IPS-20b (cell line): ENCODE results near the gene PRKCZ.

Experiments used
- H3K27ac ChIP-seq: one replicate; pipeline ENCODE4 v1.5.1; 2013; ENCODE audit warnings: low read length
- H3K27me3 ChIP-seq: 2 replicates; pipeline ENCODE4 v1.6.1; 2013; ENCODE audit warnings: mild to moderate bottlenecking, low read length, inconsistent platforms; ENCODE audit not compliant: insufficient read depth
- H3K36me3 ChIP-seq: 2 replicates; pipeline ENCODE4 v1.6.1; 2013; ENCODE audit warnings: low read depth, mild to moderate bottlenecking, inconsistent platforms, low read length, moderate library complexity; ENCODE audit not compliant: insufficient read depth
- H3K4me1 ChIP-seq: 2 replicates; pipeline ENCODE4 v1.6.1; 2013; ENCODE audit warnings: mild to moderate bottlenecking, control low read depth, inconsistent platforms, low read length, moderate library complexity; ENCODE audit not compliant: insufficient read depth
- H3K4me3 ChIP-seq: 2 replicates; pipeline ENCODE4 v1.5.1; 2013; ENCODE audit warnings: mild to moderate bottlenecking, low read length, inconsistent platforms
- H3K9ac ChIP-seq: 2 replicates; pipeline ENCODE4 v1.6.1; 2013; ENCODE audit warnings: low read depth, mild to moderate bottlenecking, inconsistent platforms, low read length, moderate library complexity
- H3K9me3 ChIP-seq: 2 replicates; pipeline ENCODE4 v1.6.1; 2013; ENCODE audit warnings: mild to moderate bottlenecking, low read depth, low read length, inconsistent platforms; ENCODE audit not compliant: insufficient read depth

PRKCZ gene

GRCh38 chr1:2049718-2050431 lies at the start of gene PRKCZ:
Gene PRKCZ, plus strand, starts transcription at chr1:2050411. Its CDS starts 220 bp downstream, at chr1:2050631.
- H3K4me3 ChIP-seq = peak within 1 kb of the TSS; percentile 76
- H3K27me3 ChIP-seq = peaks cover 57% of the 10 kb centered on the region
- H3K9ac ChIP-seq = peak within 1 kb of the TSS; percentile 84; the same call in 1 of the 2 replicates
- no peaks in the 10 kb centered on the region for H3K9me3 ChIP-seq
- peak within 1 kb of the TSS; percentile 46 for H3K27ac ChIP-seq
- H3K36me3 ChIP-seq = no peaks in the 10 kb centered on the region
- H3K4me1 ChIP-seq = peaks cover 12% of the 10 kb centered on the region; the same call in 1 of the 2 replicates

GRCh38 chr1:2000432-2000831 lies 49.8 kb upstream of the PRKCZ start:
- H3K4me1 ChIP-seq = no peaks in the 10 kb centered on the region
- no peaks in the 10 kb centered on the region for H3K9me3 ChIP-seq
- H3K36me3 ChIP-seq = no peaks in the 10 kb centered on the region
- H3K9ac ChIP-seq = no peak overlapping the region
- peaks cover 10% of the 10 kb centered on the region; the same call in 1 of the 2 replicates for H3K27me3 ChIP-seq
- no peak overlapping the region for H3K27ac ChIP-seq
- H3K4me3 ChIP-seq = no peak overlapping the region

GRCh38 chr1:2000850-2001249 lies 49.4 kb upstream of the PRKCZ start:
- H3K27ac ChIP-seq = no peak overlapping the region
- H3K9ac ChIP-seq = no peak overlapping the region
- H3K4me1 ChIP-seq = no peaks in the 10 kb centered on the region
- no peak overlapping the region for H3K4me3 ChIP-seq
- no peaks in the 10 kb centered on the region for H3K36me3 ChIP-seq
- no peaks in the 10 kb centered on the region for H3K9me3 ChIP-seq
- H3K27me3 ChIP-seq = peaks cover 10% of the 10 kb centered on the region; the same call in 1 of the 2 replicates

GRCh38 chr1:2001773-2002411 lies 48.3 kb upstream of the PRKCZ start:
- Histone ChIP-seq H3K27ac (no peak overlapping the region), H3K27me3 (peaks cover 10% of the 10 kb centered on the region; the same call in 1 of the 2 replicates), H3K36me3 (no peaks in the 10 kb centered on the region), H3K4me3 (no peak overlapping the region), H3K9ac (no peak overlapping the region), H3K9me3 (no peaks in the 10 kb centered on the region), H3K4me1 (no peaks in the 10 kb centered on the region)

GRCh38 chr1:2003541-2004131 lies 46.6 kb upstream of the PRKCZ start, which contains the start of gene CFAP74:
Gene CFAP74, minus strand, starts transcription at chr1:2003786. Its CDS starts 12,830 bp downstream, at chr1:1990956.
- Histone ChIP-seq H3K9me3 (no peaks in the 10 kb centered on the region), H3K27ac (no peak within 1 kb of the TSS), H3K4me3 (peak within 1 kb of the TSS; percentile 60), H3K36me3 (no peaks in the 10 kb centered on the region), H3K27me3 (peaks cover 10% of the 10 kb centered on the region; the same call in 1 of the 2 replicates), H3K4me1 (no peaks in the 10 kb centered on the region), H3K9ac (no peak within 1 kb of the TSS)

- no peak overlapping the region for H3K27ac ChIP-seq
- no peak overlapping the region for H3K4me3 ChIP-seq
- no peaks in the 10 kb centered on the region for H3K9me3 ChIP-seq
- no peaks in the 10 kb centered on the region for H3K4me1 ChIP-seq
- H3K9ac ChIP-seq = no peak overlapping the region
- peaks cover 10% of the 10 kb centered on the region; the same call in 1 of the 2 replicates for H3K27me3 ChIP-seq
- no peaks in the 10 kb centered on the region for H3K36me3 ChIP-seq
Observed at GRCh38 chr1:2004856-2005255, 45.4 kb upstream of the PRKCZ start.

- Histone ChIP-seq H3K9me3 (no peaks in the 10 kb centered on the region), H3K4me1 (no peaks in the 10 kb centered on the region), H3K9ac (no peak overlapping the region), H3K36me3 (no peaks in the 10 kb centered on the region), H3K27me3 (no peaks in the 10 kb centered on the region), H3K27ac (no peak overlapping the region), H3K4me3 (no peak overlapping the region)
Observed at GRCh38 chr1:2009101-2010053, 40.8 kb upstream of the PRKCZ start.

GRCh38 chr1:2014181-2014580 lies 36.0 kb upstream of the PRKCZ start:
- H3K9me3 ChIP-seq = no peaks in the 10 kb centered on the region
- H3K27ac ChIP-seq = no peak overlapping the region
- no peak overlapping the region for H3K9ac ChIP-seq
- H3K4me1 ChIP-seq = no peaks in the 10 kb centered on the region; the same call in 1 of the 2 replicates
- no peak overlapping the region for H3K4me3 ChIP-seq
- peaks cover 31% of the 10 kb centered on the region for H3K27me3 ChIP-seq
- H3K36me3 ChIP-seq = no peaks in the 10 kb centered on the region

GRCh38 chr1:2014741-2015735 lies 35.2 kb upstream of the PRKCZ start:
- Histone ChIP-seq H3K9ac (no peak overlapping the region), H3K4me3 (no peak overlapping the region), H3K36me3 (no peaks in the 10 kb centered on the region), H3K27ac (no peak overlapping the region), H3K27me3 (peaks cover 37% of the 10 kb centered on the region), H3K4me1 (no peaks in the 10 kb centered on the region; the same call in 1 of the 2 replicates), H3K9me3 (no peaks in the 10 kb centered on the region)

- no peak overlapping the region for H3K27ac ChIP-seq
- no peak overlapping the region for H3K9ac ChIP-seq
- no peaks in the 10 kb centered on the region for H3K36me3 ChIP-seq
- no peak overlapping the region for H3K4me3 ChIP-seq
- peaks cover 48% of the 10 kb centered on the region for H3K27me3 ChIP-seq
- H3K4me1 ChIP-seq = no peaks in the 10 kb centered on the region; the same call in 1 of the 2 replicates
- no peaks in the 10 kb centered on the region for H3K9me3 ChIP-seq
Observed at GRCh38 chr1:2016123-2016522, 34.1 kb upstream of the PRKCZ start.
